ENCODE data around the gene CALML6.

CALML6 gene

GRCh38 chr1:1914971-1915692 lies at the start of gene CALML6:
TSS of gene CALML6 (plus strand) at chr1:1915260. CDS start at chr1:1915281, 21 bp downstream.
- Histone ChIP-seq H2AFZ (ENCODE audit: low read length) (no peak within 1 kb of the TSS), H3K4me3 (ENCODE audit: low read length) (no peak within 1 kb of the TSS), H3F3A (ENCODE audit: insufficient read depth, low read length) (peaks cover 3% of the 10 kb centered on the region; the same call in 1 of the 2 replicates), H3K27ac (ENCODE audit: low read length) (no peak within 1 kb of the TSS), H3K27me3 (replicated peaks; ENCODE audit: insufficient read depth, low read length) (peaks cover 5% of the 10 kb centered on the region), H3K79me2 (ENCODE audit: low read length) (no peaks in the 10 kb centered on the region), H3K9me2 (replicated peaks; ENCODE audit: insufficient read depth, low read length) (no peaks in the 10 kb centered on the region), H3K36me3 (replicated peaks; ENCODE audit: insufficient read depth, low read length) (no peaks in the 10 kb centered on the region), H4K20me1 (ENCODE audit: insufficient read depth, low read length) (no peaks in the 10 kb centered on the region), H3K9me3 (replicated peaks; ENCODE audit: insufficient read depth, low read length) (no peaks in the 10 kb centered on the region), H3K9ac (ENCODE audit: low read length) (no peak within 1 kb of the TSS), H3K4me2 (ENCODE audit: low read depth, low read length) (no peak within 1 kb of the TSS), H3K4me1 (ENCODE audit: low read length) (peaks cover 18% of the 10 kb centered on the region)
- no peak for TF ChIP-seq EZH2phosphoT487 (IDR thresholded peaks at IDR 0.05; ENCODE audit: low read length)
- TF ChIP-seq CTCF (IDR thresholded peaks at IDR 0.05; ENCODE audit: low read length): no peak
- TF ChIP-seq EZH2 (optimal IDR thresholded peaks at IDR 0.05; ENCODE audit: low read depth, low read length): no peak
- DNase-seq: no peak

GRCh38 chr1:1867164-1867563 lies 47.9 kb upstream of the CALML6 start:
- no peaks in the 10 kb centered on the region for H3F3A ChIP-seq (ENCODE audit: insufficient read depth, low read length)
- H3K9ac ChIP-seq (ENCODE audit: low read length): no peak overlapping the region
- no peaks in the 10 kb centered on the region for H3K9me2 ChIP-seq (replicated peaks; ENCODE audit: insufficient read depth, low read length)
- TF ChIP-seq EZH2phosphoT487 (IDR thresholded peaks at IDR 0.05; ENCODE audit: low read length): no peak
- TF ChIP-seq EZH2 (optimal IDR thresholded peaks at IDR 0.05; ENCODE audit: low read depth, low read length): no peak
- no peak for TF ChIP-seq CTCF (IDR thresholded peaks at IDR 0.05; ENCODE audit: low read length)
- no peaks in the 10 kb centered on the region for H3K27me3 ChIP-seq (replicated peaks; ENCODE audit: insufficient read depth, low read length)
- H2AFZ ChIP-seq (ENCODE audit: low read length): no peak overlapping the region
- H4K20me1 ChIP-seq (ENCODE audit: insufficient read depth, low read length): peaks cover 8% of the 10 kb centered on the region
- no peak for DNase-seq
- no peaks in the 10 kb centered on the region for H3K4me1 ChIP-seq (ENCODE audit: low read length)
- no peak overlapping the region for H3K4me2 ChIP-seq (ENCODE audit: low read depth, low read length)
- H3K27ac ChIP-seq (ENCODE audit: low read length): no peak overlapping the region
- H3K9me3 ChIP-seq (replicated peaks; ENCODE audit: insufficient read depth, low read length): no peaks in the 10 kb centered on the region
- H3K79me2 ChIP-seq (ENCODE audit: low read length): peaks cover 99% of the 10 kb centered on the region
- H3K36me3 ChIP-seq (replicated peaks; ENCODE audit: insufficient read depth, low read length): no peaks in the 10 kb centered on the region
- H3K4me3 ChIP-seq (ENCODE audit: low read length): no peak overlapping the region

GRCh38 chr1:1869469-1869868 lies 45.6 kb upstream of the CALML6 start:
- no peaks in the 10 kb centered on the region for H3K4me1 ChIP-seq (ENCODE audit: low read length)
- H3K9me2 ChIP-seq (replicated peaks; ENCODE audit: insufficient read depth, low read length): no peaks in the 10 kb centered on the region
- no peak overlapping the region for H3K4me3 ChIP-seq (ENCODE audit: low read length)
- TF ChIP-seq EZH2phosphoT487 (IDR thresholded peaks at IDR 0.05; ENCODE audit: low read length) (no peak), CTCF (IDR thresholded peaks at IDR 0.05; ENCODE audit: low read length) (no peak), EZH2 (optimal IDR thresholded peaks at IDR 0.05; ENCODE audit: low read depth, low read length) (no peak)
- no peaks in the 10 kb centered on the region for H3F3A ChIP-seq (ENCODE audit: insufficient read depth, low read length)
- H3K27ac ChIP-seq (ENCODE audit: low read length): no peak overlapping the region
- H3K27me3 ChIP-seq (replicated peaks; ENCODE audit: insufficient read depth, low read length): no peaks in the 10 kb centered on the region
- no peak overlapping the region for H3K9ac ChIP-seq (ENCODE audit: low read length)
- no peak for DNase-seq
- peaks cover 99% of the 10 kb centered on the region for H3K79me2 ChIP-seq (ENCODE audit: low read length)
- H2AFZ ChIP-seq (ENCODE audit: low read length): no peak overlapping the region
- no peak overlapping the region for H3K4me2 ChIP-seq (ENCODE audit: low read depth, low read length)
- no peaks in the 10 kb centered on the region; the same call in 1 of the 2 replicates for H3K36me3 ChIP-seq (replicated peaks; ENCODE audit: insufficient read depth, low read length)
- no peaks in the 10 kb centered on the region for H3K9me3 ChIP-seq (replicated peaks; ENCODE audit: insufficient read depth, low read length)
- peaks cover 21% of the 10 kb centered on the region for H4K20me1 ChIP-seq (ENCODE audit: insufficient read depth, low read length)

Data from MM.1S (cell line).